ENCODE results near the gene ARMH3. TPM values are rescaled to one million over a fixed set of nuclear protein-coding genes. Genes with fewer than 3 reads are reported as not detected.
"Not testable (repeated sequence)": the region's sequence is repeated elsewhere in the genome, so short reads cannot be mapped to it uniquely, and the experiment has no call there.

ARMH3 gene
- total RNA-seq, 2 donors from 2014 or later, result 28.6 to 37.3 TPM

GRCh38 chr10:102059987-102060386 is 4.0 kb upstream of the ARMH3 start:
- DNase-seq (no peak), ATAC-seq (no peak)
- intact Hi-C loops (cut with DNase I, micrococcal nuclease), result no loop called here

DNA sequence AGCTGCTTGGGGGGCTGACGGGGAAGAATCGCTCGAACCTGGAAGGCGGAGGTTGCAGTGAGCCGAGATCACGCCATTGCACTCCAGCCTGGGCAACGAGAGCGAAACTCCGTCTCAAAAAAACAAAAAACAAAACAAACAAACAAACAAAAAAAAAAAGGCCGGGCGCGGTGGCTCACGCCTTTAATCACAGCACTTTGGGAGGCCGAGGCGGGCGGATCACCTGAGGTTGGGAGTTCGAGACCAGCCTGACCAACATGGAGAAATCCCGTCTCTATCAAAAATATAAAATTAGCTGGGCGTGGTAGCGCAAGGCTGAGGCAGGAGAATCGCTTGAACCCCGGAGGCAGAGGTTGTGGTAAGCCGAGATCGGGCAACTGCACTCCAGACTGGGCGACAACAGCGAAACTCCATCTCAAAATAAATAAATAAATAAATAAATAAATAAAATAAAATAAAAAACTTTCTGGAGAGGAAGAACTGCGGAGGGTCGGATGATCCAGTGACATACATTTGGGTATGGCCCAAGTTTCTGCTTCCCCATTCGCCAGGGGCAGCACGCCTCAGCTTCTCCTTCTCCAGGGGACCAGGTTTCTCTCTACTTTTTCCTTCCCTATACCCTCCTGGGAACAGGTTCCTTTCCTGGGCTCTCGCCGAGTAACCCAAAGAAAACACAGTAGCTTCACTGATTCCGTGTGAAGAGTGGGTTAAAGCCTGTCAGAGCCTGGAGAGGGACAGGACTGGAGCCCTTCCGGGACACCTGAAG is 909 bp downstream of the ARMH3 start:
- DNase-seq, result peak in 1 of 2 donors; percentile 32
- intact Hi-C loops (cut with DNase I, micrococcal nuclease); ATAC-seq: not testable (repeated sequence)

GRCh38 chr10:102046095-102046494 is 9.9 kb downstream of the ARMH3 start:
- intact Hi-C loops (cut with DNase I, micrococcal nuclease), result no loop called here
- ATAC-seq (no peak), DNase-seq (no peak)

GRCh38 chr10:102045292-102045691 is 10.7 kb downstream of the ARMH3 start:
- intact Hi-C loops (cut with DNase I, micrococcal nuclease), result no loop called here
- ATAC-seq, result no peak
- no peak for DNase-seq

DNA sequence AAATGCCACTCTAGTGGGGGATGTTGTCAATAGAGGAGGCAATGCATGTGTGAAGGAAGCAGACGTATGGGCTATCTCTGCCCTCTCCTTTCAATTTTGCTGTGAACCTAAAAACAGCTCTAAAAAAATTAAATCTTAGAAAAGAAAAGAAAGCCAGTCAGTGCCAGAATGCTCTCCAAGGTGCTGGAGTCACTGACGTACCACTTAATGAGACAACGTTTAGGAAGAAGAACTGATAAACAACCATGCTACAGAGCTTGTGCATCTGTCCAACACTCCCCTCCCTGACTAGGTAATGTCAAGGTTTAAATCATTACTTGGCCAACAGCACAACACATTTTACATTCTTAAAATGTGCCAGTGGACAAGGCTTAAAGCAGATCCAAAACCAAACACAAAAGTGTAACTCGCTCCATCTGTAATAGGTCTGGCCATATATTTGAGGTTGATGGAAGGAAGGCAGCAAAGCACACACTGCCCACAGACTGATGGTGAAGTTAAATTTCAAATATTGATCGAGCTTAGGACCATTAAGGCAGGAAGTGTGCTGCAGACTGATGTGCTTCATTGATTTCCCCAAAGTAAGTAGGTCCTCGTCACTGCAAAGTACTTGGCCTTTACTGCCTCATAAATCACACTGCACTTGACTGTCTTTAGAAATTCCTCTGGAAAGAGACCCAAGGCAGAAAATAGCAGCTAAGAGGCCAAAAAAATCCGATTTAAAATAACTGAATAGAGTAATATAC is 15.5 kb downstream of the ARMH3 start:
- intact Hi-C loops (cut with DNase I, micrococcal nuclease), result no loop called here
- no peak for DNase-seq
- no peak for ATAC-seq

- ATAC-seq, result no peak
- intact Hi-C loops (cut with DNase I, micrococcal nuclease), result no loop called here
- DNase-seq, result no peak
Observed at GRCh38 chr10:102038410-102038809, 17.6 kb downstream of the ARMH3 start.

DNA sequence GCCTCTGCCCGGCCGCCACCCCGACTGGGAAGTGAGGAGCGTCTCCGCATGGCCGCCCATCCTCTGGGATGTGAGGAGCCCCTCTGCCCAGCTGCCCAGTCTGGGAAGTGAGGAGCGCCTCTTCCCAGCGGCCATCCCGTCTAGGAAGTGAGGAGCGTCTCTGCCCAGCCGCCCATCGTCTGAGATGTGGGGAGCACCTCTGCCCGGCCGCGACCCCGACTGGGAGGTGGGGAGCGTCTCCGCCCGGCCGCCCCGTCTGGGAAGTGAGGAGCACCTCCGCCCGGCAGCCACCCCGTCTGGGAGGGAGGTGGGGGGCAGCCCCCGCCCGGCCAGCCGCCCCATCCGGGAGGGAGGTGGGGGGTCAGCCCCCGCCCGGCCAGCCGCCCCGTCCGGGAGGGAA is 20.2 kb downstream of the ARMH3 start:
- DNase-seq; ATAC-seq; intact Hi-C loops (cut with DNase I, micrococcal nuclease): not testable (repeated sequence)

DNA sequence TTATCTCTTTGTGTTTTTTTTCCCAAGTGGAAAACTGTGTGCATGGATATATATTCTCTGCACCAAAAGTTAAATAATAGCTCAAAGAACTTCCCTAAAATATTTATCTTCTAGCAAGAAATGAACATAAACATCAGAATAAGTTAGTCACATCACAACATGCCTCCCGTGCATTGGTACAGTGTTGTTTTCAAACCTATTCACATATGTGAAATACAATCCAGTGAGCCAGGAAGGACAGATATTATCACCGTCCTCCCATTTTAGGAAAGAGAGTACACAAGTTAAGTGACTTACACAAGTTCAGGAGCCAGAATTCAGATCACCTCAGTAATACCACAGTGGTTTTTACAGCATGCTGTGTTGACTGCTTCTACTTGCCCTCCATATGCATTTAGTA is 22.2 kb downstream of the ARMH3 start:
- intact Hi-C loops (cut with DNase I, micrococcal nuclease), result no loop called here
- DNase-seq (no peak), ATAC-seq (no peak)

- ATAC-seq, result no peak
- no peak for DNase-seq
- intact Hi-C loops (cut with DNase I, micrococcal nuclease), result no loop called here
Observed at GRCh38 chr10:102027261-102027660, 28.7 kb downstream of the ARMH3 start.

DNA sequence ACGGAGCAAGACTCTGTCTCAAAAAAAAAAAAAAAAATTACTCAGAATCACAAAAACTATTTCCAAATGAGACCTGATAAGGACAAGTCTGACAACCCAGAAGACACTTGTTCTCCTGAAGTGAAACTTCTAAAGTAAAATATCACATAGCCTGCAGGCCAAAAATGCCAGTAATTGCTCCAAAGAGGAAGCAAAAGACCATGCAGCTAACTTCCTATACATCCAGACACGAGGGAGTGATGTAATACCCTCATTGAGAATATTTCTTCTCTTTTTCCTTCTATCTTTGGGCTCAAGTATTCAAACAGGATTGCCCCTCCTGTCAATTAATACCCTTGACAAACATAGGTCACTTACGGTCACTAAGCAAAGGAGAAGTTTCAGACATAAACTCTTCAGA is 31.2 kb downstream of the ARMH3 start:
- intact Hi-C loops (cut with DNase I, micrococcal nuclease), result no loop called here
- DNase-seq (no peak), ATAC-seq (no peak)

DNA sequence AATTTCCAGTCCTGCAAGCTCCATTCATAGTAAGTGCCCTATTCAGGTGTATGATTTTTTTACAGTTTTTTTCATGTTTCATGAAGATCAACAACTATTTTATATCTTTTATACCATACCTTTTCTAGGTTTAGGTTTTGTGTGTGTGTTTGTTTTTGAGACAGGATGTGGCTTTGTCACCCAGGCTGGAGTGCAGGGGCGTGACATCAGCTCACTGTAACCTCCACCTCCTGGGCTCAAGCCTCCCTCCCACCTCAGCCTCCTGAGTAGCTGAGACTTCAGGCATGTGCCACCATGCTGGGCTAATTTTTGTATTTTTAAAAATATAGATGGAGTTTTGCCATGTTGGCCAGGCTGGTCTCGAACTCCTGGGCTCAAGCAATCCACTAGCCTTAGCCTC is 35.0 kb downstream of the ARMH3 start:
- intact Hi-C loops (cut with DNase I, micrococcal nuclease), result no loop called here

DNA sequence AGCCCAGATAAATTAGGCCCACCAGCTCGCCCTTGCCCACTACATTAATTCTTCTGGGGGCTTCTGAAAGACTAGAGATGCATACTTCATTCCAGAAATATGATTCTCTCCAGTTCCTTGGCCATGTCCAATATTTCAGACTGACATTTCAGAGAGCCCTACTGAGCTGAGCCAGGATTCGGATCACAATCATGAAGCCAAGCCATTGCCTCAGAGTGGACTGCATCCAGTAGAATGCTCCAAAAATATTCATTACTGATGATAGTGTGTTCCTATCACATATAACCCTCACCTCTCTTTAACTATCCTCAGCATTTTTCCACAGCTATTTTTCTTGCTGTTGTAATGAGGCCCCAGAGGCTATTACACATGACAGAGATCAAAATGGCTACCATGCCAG is 38.7 kb downstream of the ARMH3 start:
- no peak for DNase-seq
- ATAC-seq, result no peak
- intact Hi-C loops (cut with DNase I, micrococcal nuclease), result no loop called here

More for the DNA sequence above, 35.0 kb downstream of the ARMH3 start:
- no peak for DNase-seq
- ATAC-seq, result no peak

GRCh38 chr10:102016416-102016815 is 39.6 kb downstream of the ARMH3 start:
- intact Hi-C loops (cut with DNase I, micrococcal nuclease), result no loop called here
- DNase-seq (no peak), ATAC-seq (no peak)

DNA sequence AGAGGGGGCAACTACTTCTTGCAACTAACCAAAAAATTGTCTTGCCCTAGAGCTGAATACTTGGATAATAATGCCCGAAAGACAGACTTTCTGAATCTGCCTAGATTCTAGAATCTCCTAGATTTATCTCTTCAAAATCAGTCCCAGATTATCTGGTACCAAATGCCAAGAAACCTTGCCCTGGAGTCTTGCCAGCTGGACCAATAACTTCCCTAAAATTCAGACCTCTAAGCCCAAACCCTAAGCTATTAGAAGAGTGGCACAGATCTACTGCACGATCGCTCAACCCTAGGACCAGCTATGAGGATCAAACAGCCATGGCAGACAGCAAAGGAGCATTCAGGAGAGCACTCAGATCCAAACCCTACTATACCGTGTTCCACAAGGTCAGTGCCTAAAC is 45.0 kb downstream of the ARMH3 start:
- DNase-seq (no peak), ATAC-seq (no peak)
- intact Hi-C loops (cut with DNase I, micrococcal nuclease), result no loop called here

- ATAC-seq (peak; percentile 98), DNase-seq (peak in 1 of 2 donors; percentile 16)
- intact Hi-C loops (cut with DNase I, micrococcal nuclease), result loop anchor here in 1 of 2 donors (10.0 kb wide), 2 partner anchors 125 to 165 kb away; partner anchors contain the start of gene KCNIP2
Observed at GRCh38 chr10:102009801-102010425, 46.1 kb downstream of the ARMH3 start.

DNA sequence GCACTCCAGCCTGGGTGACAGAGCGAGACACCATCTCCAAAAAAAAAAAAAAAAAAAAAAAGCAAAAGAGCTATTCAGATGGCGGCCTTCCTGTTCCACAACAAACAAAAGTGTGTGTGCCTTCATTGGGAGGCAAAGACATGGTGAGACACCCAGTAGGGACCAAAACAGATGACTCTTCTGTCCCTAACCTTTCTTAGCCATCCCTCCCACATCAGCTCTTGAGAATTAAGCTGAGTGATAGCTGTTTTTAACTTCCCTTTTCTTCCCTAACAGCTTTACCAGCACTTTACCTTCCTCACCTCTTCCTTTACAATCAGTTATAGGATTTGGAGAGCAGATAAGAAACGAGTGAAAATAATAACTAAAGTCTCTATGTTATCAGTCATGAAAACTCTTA is 48.2 kb downstream of the ARMH3 start:
- ATAC-seq (no peak), DNase-seq (no peak)
- intact Hi-C loops (cut with DNase I, micrococcal nuclease), result loop anchor here in 1 of 2 donors (10.0 kb wide), 2 partner anchors 123 to 163 kb away; partner anchors contain the start of gene KCNIP2

- not testable (repeated sequence) for ATAC-seq, DNase-seq
- intact Hi-C loops (cut with DNase I, micrococcal nuclease), result loop anchor here in 1 of 2 donors (10.0 kb wide), 2 partner anchors 122 to 162 kb away; partner anchors contain the start of gene KCNIP2
Observed at GRCh38 chr10:102007031-102007430, 48.9 kb downstream of the ARMH3 start.

DNA sequence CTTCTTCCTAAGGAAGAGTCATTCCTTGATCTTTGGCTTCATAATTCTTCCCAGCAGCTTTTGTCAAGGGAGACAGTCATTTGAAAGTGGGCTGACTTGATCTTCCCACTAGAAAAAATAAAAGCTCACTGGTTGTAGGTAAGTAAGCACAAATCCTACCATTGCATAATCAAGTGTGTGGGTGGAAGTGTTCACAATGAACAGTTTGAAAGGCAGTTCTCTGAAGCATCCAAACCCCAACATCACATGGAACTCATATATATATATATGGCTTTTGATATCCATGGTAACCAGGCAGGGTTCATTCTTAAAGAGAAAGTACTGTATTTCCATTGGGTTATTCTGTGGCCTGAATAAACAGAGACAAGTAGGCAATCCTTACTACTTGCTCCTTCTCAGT is 51.6 kb downstream of the ARMH3 start:
- DNase-seq, result no peak
- no peak for ATAC-seq
- intact Hi-C loops (cut with DNase I, micrococcal nuclease), result loop anchor here in 1 of 2 donors (10.0 kb wide), 2 partner anchors 120 to 160 kb away; partner anchors contain the start of gene KCNIP2

DNA sequence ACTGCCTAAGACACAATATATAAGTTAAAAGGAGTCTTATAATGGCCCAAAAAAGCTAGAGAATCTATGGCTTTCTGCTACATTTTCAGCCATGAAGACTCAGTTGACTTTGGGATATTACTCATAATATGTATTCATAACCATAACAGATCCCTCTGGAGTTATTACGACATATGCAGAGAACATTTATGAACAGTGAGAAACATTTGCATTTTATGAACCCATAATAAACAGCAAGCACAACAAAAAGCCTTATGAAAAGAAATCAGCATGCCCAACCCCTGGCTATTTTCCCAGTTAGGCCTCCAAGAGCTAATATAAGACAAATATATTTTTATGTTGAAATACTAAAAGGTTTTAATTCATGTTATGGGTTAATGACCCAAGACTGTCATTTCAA is 52.4 kb downstream of the ARMH3 start:
- intact Hi-C loops (cut with DNase I, micrococcal nuclease), result loop anchor here in 1 of 2 donors (10.0 kb wide), 2 partner anchors 119 to 159 kb away; partner anchors contain the start of gene KCNIP2
- DNase-seq (no peak), ATAC-seq (no peak)

All from left colon (tissue), 2 donors.